T-helper 17 cell (primary cell): ENCODE results near the gene ZNF334. TPM values are rescaled to one million over a fixed set of nuclear protein-coding genes. Genes with fewer than 3 reads are reported as not detected.

ENCODE experiments used
- ATAC-seq: fragments of 150-1000 bp; cut with Tn5 transposase; 2 replicates; pipeline ENCODE4 v1.10.0; 2021; ENCODE audit warnings: mild to moderate bottlenecking, moderate library complexity
- DNase-seq, 3 donors: peaks; one replicate each; pipeline versions ENCODE4 v3.0.0 to v3.0.0-alpha.2; 2020 to 2021
- H3K9me3 ChIP-seq: one replicate; pipeline ENCODE4 v1.7.0; 2013; ENCODE audit warnings: low read length, mild to moderate bottlenecking; ENCODE audit not compliant: control insufficient read depth, poor library complexity, severe bottlenecking
- H3K27ac Mint-ChIP-seq: one replicate; pipeline ENCODE4 v1.8.0; 2022; ENCODE audit warnings: mild to moderate bottlenecking, moderate library complexity, mixed read lengths
- H3K27me3 Mint-ChIP-seq: one replicate; pipeline ENCODE4 v1.8.0; 2022; ENCODE audit warnings: mixed read lengths
- H3K36me3 Mint-ChIP-seq: one replicate; pipeline ENCODE4 v1.8.0; 2022; ENCODE audit warnings: low read depth, mixed read lengths
- H3K4me1 Mint-ChIP-seq: one replicate; pipeline ENCODE4 v1.8.0; 2022; ENCODE audit warnings: mild to moderate bottlenecking, mixed read lengths
- H3K4me3 Mint-ChIP-seq: one replicate; pipeline ENCODE4 v1.8.0; 2022; ENCODE audit warnings: mild to moderate bottlenecking, moderate library complexity, mixed read lengths
- total RNA-seq, 4 donors: library from RNA in 2 of 4; stranded (reverse) in 2 of 4; gene quantifications; one replicate each; pipeline ENCODE4 v1.2.3 and lab custom pipeline; 2022 to 2026

The ZNF334 gene
- total RNA-seq, 2 donors from 2014 or later: 0.21 to 0.27 TPM

DNA sequence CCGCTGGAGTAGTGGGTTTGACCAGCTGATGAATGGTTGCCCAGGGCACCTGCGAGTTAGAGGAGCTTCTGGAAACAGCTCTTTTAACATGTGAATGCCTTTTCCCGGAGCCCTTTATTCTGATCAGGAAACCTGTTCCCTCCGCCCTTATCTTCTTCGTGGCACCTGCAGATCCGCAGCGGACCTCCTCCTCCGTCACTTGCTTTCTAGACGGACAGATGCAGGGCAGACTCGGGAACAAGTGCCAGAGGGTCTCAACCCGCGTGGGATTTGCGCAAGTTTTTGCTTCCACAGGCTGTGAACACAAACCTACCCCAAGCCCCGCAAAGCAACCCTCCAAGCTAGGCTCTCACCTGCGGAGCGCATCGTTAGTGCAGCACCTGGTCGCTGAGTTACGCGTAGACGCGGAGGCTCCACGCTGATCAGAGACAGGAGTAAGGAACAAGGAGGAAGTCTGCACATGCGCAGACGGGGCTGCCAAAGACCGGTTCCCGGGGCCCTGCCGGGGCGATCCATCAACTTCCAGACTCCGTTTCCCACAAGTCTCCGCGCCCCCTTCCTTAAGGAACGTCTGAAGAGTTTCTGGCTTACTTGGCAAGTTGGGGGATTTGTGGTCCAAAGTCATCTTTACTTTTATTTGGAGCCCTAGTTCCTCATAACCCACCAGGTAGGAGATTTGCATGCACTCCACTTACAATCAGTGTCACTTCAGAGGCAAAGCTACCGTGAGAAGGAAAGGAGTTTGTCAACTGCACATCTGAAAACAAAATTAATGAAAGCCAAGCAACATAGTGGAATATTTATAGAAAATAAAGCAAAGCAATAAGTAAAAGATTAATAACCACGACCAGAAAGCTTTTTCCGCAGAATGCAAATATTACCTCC is 54.3 kb downstream of the ZNF334 start:
- ATAC-seq (no peak), DNase-seq (no peak)
- no peaks in the 10 kb centered on the region for H3K36me3 Mint-ChIP-seq
- no peak overlapping the region for H3K27ac Mint-ChIP-seq
- H3K4me1 Mint-ChIP-seq: no peaks in the 10 kb centered on the region
- H3K27me3 Mint-ChIP-seq: peaks cover 39% of the 10 kb centered on the region
- no peak overlapping the region for H3K4me3 Mint-ChIP-seq
- H3K9me3 ChIP-seq: peaks cover 11% of the 10 kb centered on the region

DNA sequence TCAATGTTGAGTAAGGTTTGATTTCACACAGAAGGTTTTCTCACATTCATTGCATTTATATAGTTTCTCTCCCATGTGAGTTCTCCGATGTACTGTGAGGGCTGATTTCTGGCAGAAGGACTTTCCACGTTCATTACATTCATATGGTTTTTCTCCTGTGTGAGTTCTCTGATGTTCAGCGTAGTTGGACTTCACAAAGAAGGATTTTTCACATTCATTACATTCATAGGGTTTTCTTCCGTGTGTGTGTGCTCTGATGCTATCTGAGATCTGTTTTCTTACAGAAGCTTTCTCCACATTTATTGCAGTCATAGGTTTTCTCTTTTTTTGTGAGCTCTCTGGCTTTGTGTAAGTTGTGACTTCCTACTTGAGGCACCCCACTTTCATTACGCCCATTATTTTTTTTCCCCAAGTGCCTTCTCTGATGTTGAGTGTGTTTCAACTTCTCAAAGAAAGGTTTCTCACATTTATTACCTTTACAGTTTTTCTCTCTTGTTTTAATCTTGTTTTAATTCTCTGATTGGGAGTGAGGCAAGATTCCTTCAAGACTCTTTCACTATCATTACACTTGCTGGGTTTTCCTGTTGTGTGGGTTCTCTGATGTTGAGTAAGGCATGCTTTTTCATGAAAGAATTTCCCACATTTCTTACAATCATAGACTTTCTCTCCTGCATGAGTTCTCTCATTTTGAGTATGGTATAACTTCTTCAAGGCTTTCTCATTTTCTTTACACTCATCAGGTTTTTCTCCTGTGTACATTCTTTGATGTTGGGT is 56.9 kb downstream of the ZNF334 start:
- Mint-ChIP-seq H3K27me3 (peaks cover 17% of the 10 kb centered on the region), H3K27ac (no peak overlapping the region), H3K36me3 (no peaks in the 10 kb centered on the region), H3K4me3 (no peak overlapping the region), H3K4me1 (no peaks in the 10 kb centered on the region)
- no peak for ATAC-seq
- DNase-seq: no peak
- H3K9me3 ChIP-seq: peaks cover 11% of the 10 kb centered on the region

DNA sequence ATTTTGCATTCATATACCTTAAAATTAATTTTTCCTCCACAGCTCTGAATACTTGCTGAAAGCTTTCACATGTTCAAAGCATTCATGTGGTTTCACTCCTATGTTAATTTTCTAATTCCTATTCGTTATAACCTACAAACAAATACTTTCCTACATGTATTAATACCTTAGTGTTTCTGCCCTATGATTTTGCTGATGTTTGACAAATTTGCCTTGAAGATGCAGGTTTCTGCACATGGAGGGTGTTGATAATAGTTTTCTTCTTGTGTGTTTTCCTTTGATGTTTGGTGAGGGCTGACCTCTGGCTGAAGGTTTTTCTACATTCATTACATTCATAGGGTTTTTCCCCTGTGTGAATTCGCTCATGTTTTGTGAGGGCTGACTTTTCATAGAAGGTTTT is 57.6 kb downstream of the ZNF334 start:
- H3K9me3 ChIP-seq: peaks cover 11% of the 10 kb centered on the region
- ATAC-seq (no peak), DNase-seq (no peak)
- H3K4me3 Mint-ChIP-seq: no peak overlapping the region
- H3K4me1 Mint-ChIP-seq: no peaks in the 10 kb centered on the region
- no peaks in the 10 kb centered on the region for H3K36me3 Mint-ChIP-seq
- peaks cover 21% of the 10 kb centered on the region for H3K27me3 Mint-ChIP-seq
- no peak overlapping the region for H3K27ac Mint-ChIP-seq

Other genes starting within 250 kb of the ZNF334 start
- gene CDH22, start 205.1 kb downstream of the ZNF334 start, total RNA-seq: not detected
- 100 to 1,000 TPM; 104 to 107 TPM for gene ELMO2, start 106.9 kb downstream of the ZNF334 start, total RNA-seq
- not detected for gene OCSTAMP, start 37.1 kb upstream of the ZNF334 start, total RNA-seq
- under 1 TPM in 1 of 2 donors, not detected in 1; 0.10 TPM for gene SLC13A3, start 137.9 kb upstream of the ZNF334 start, total RNA-seq
- gene TP53RK, start 175.9 kb upstream of the ZNF334 start, total RNA-seq: 1 to 10 TPM; 4.6 to 6.8 TPM
- not detected for gene SLC2A10, start 196.1 kb upstream of the ZNF334 start, total RNA-seq